Right lobe of liver (tissue), 6 donors: ENCODE data around the gene PTPN1. TPM values are rescaled to one million over a fixed set of nuclear protein-coding genes. Genes with fewer than 3 reads are reported as not detected.
"Not testable (repeated sequence)": the region's sequence is repeated elsewhere in the genome, so short reads cannot be mapped to it uniquely, and the experiment has no call there.

Experiments
- ATAC-seq, 4 donors: fragments of 200-7000 bp; cut with Tn5 transposase; one replicate each; pipeline ENCODE4 v1.9.1; 2020; ENCODE audit warnings: mild to moderate bottlenecking in 4 of 4, moderate library complexity in 4 of 4
- DNase-seq, 3 donors: peaks; one replicate each; pipeline ENCODE4 v3.0.0-alpha.2; 2020
- H3K27ac ChIP-seq, 3 donors: fragments of 200-600 bp; one replicate each; pipeline ENCODE4 v1.8.0; 2022
- H3K27me3 ChIP-seq, 2 donors: fragments of 200-600 bp; one replicate each; pipeline ENCODE4 v1.8.0; 2022
- H3K36me3 ChIP-seq, 4 donors: fragments of 200-600 bp; sonication (generic) in 1 of 4; one replicate each; pipeline versions ENCODE4 v1.5.1 to v1.8.0; 2017 to 2022; ENCODE audit warnings: control low read depth in 1 of 4
- H3K4me1 ChIP-seq, 4 donors: fragments of 200-600 bp; sonication (generic) in 1 of 4; one replicate each; pipeline versions ENCODE4 v1.5.1 to v1.8.0; 2017 to 2022; ENCODE audit warnings: control low read depth in 1 of 4
- H3K4me3 ChIP-seq, 3 donors: fragments of 200-600 bp; one replicate each; pipeline ENCODE4 v1.8.0; 2022
- H3K9me3 ChIP-seq, 4 donors: fragments of 200-600 bp; sonication (generic) in 1 of 4; one replicate each; pipeline versions ENCODE4 v1.5.1 to v1.8.0; 2017 to 2022; ENCODE audit warnings: control low read depth in 1 of 4
- CTCF ChIP-seq, 4 donors: fragments of 200-600 bp in 3 of 4; fragments of 450-650 bp in 1 of 4; IDR thresholded peaks; one replicate each; pipeline versions ENCODE4 v1.5.1 to v1.8.0; 2016 to 2022; ENCODE audit warnings: antibody characterized with exemption in 4 of 4, mild to moderate bottlenecking in 2 of 4
- POLR2A ChIP-seq: fragments of 450-650 bp; IDR thresholded peaks from one replicate; pipeline ENCODE4 v1.6.1; 2017; ENCODE audit warnings: antibody characterized with exemption, mild to moderate bottlenecking
- WGBS: methylation state at CpG from one replicate; pipeline ENCODE4 v1.1.6; 2018; ENCODE audit warnings: low coverage, low lambda C conversion rate; ENCODE audit not compliant: insufficient coverage; ENCODE audit errors: missing lambda C conversion rate; 5-methylcytosine and 5-hydroxymethylcytosine counted together
- intact Hi-C, 2 donors: fragments of 100-400 bp; cut with DNase I; formaldehyde crosslinking; loops; one replicate each; pipeline versions ENCODE4 v1.11.2 to v1.14.1; 2022
- total RNA-seq, 6 experiments: library from RNA; depleted of rRNA in 2 of 6; stranded (reverse); fragments of >200 nt in 2 of 6; fragmentation: NEBNext Ultra II Directional in 3 of 6; extraction: Animal tissue kit (Norgen Biotek cat#: 25700) in 3 of 6; gene quantifications; one replicate each; pipeline versions ENCODE4 v1.1.0 to v1.2.4, GENCODE V29; 2016 to 2023
- donor health status: DM: no; HTN: yes; CAD: no.
- donor health status: DM: no; HTN: no; CAD: no.
- donor health status: DM: no; HTN: no; CAD: no.
- donor health status: DM: no; HTN: yes; CAD: no.
- donor health status: DM: no; HTN: yes; CAD: no.

Gene PTPN1
- total RNA-seq, 6 experiments from 2014 or later = 9.5 to 14.9 (median 12.6) TPM

- Histone ChIP-seq H3K4me3 (no peak overlapping the region), H3K27me3 (no peaks in the 10 kb centered on the region), H3K27ac (no peak overlapping the region), H3K9me3 (no peaks in the 10 kb centered on the region), H3K36me3 (no peaks in the 10 kb centered on the region), H3K4me1 (peaks cover 0 to 18% (median 4%) of the 10 kb centered on the region in 4 donors)
- 61% methylated on average over 6 of the region's 6 CpGs for WGBS
- ATAC-seq = no peak
- no peak for DNase-seq
- intact Hi-C loops = no loop called here
- TF ChIP-seq POLR2A = no peak
- no peak for TF ChIP-seq CTCF (IDR thresholded peaks at IDR 0.05)
Measured at GRCh38 chr20:50615407-50615806, 105.2 kb downstream of the PTPN1 start.

GRCh38 chr20:50617022-50617421, 106.8 kb downstream of the PTPN1 start:
- TF ChIP-seq POLR2A (no peak), CTCF (IDR thresholded peaks at IDR 0.05) (no peak)
- 100% methylated on average over 1 of the region's 5 CpGs for WGBS
- H3K27ac ChIP-seq = no peak overlapping the region
- DNase-seq = no peak
- H3K4me3 ChIP-seq = no peak overlapping the region
- H3K27me3 ChIP-seq = no peaks in the 10 kb centered on the region
- H3K9me3 ChIP-seq = no peaks in the 10 kb centered on the region
- no peak for ATAC-seq
- H3K36me3 ChIP-seq = no peaks in the 10 kb centered on the region
- H3K4me1 ChIP-seq = peaks cover 0 to 7% (median under 1%) of the 10 kb centered on the region in 4 donors
- intact Hi-C loops = no loop called here

- H3K36me3 ChIP-seq = no peaks in the 10 kb centered on the region
- no peaks in the 10 kb centered on the region for H3K27me3 ChIP-seq
- TF ChIP-seq POLR2A = no peak
- no peak for TF ChIP-seq CTCF (IDR thresholded peaks at IDR 0.05)
- intact Hi-C loops = no loop called here
- DNase-seq (no peak), ATAC-seq (no peak)
- no peaks in the 10 kb centered on the region for H3K4me1 ChIP-seq
- no peak overlapping the region for H3K27ac ChIP-seq
- H3K4me3 ChIP-seq = no peak overlapping the region
- no peaks in the 10 kb centered on the region for H3K9me3 ChIP-seq
- WGBS = 100% methylated on average over 1 of the region's 1 CpG
Measured at GRCh38 chr20:50618537-50618936, 108.4 kb downstream of the PTPN1 start.

- H3K9me3 ChIP-seq, ATAC-seq, H3K27ac ChIP-seq, H3K4me3 ChIP-seq, intact Hi-C loops, H3K36me3 ChIP-seq, DNase-seq, H3K4me1 ChIP-seq, H3K27me3 ChIP-seq: not testable (repeated sequence)
- 94% methylated on average over 5 of the region's 9 CpGs for WGBS
Measured at GRCh38 chr20:50620459-50620858, 110.3 kb downstream of the PTPN1 start.

- Histone ChIP-seq H3K27ac (no peak overlapping the region), H3K4me3 (no peak overlapping the region), H3K27me3 (no peaks in the 10 kb centered on the region), H3K9me3 (no peaks in the 10 kb centered on the region), H3K36me3 (no peaks in the 10 kb centered on the region), H3K4me1 (peaks cover 0 to 9% (median 3%) of the 10 kb centered on the region in 4 donors)
- intact Hi-C loops = no loop called here
- no peak for TF ChIP-seq POLR2A
- TF ChIP-seq CTCF (IDR thresholded peaks at IDR 0.05) = no peak
- no peak for DNase-seq
- no peak for ATAC-seq
- 89% methylated on average over 1 of the region's 4 CpGs for WGBS
Measured at GRCh38 chr20:50621068-50621665, 111.0 kb downstream of the PTPN1 start.
